PC-9 (cell line): ENCODE measurements around the gene GRIA1. TPM values are rescaled to one million over a fixed set of nuclear protein-coding genes. Genes with fewer than 3 reads are reported as not detected.

ENCODE experiments used
- BruUV-seq: library from RNA; stranded (reverse); fragments of 400-500 nt; replicated peaks from 2 replicates; lab custom pipeline; 2021; lab: Mats Ljungman, UMichigan
- CTCF ChIA-PET: fragments of 300-600 bp; sonication (Branson Sonifier 250); formaldehyde crosslinking; loops from one replicate; lab custom pipeline; 2022; ENCODE audit warnings: antibody characterized with exemption; lab: Charles Lee
- POLR2A ChIA-PET: fragments of 300-600 bp; sonication (Branson Sonifier 250); formaldehyde crosslinking; loops from one replicate; lab custom pipeline; 2022; ENCODE audit warnings: antibody characterized with exemption; ENCODE audit not compliant: unreplicated experiment; lab: Charles Lee
- DNase-seq, 2 experiments: peaks; one replicate each; pipeline versions ENCODE4 v3.0.0 to v3.0.0-alpha.2; 2015 to 2022; ENCODE audit warnings: mixed read lengths in 1 of 2
- H2AFZ ChIP-seq: fragments of 200-600 bp; sonication (generic); 2 replicates; pipeline ENCODE4 v1.8.1; 2017; ENCODE audit warnings: antibody characterized with exemption
- H3F3A ChIP-seq: fragments of 200-600 bp; sonication (generic); 2 replicates; pipeline ENCODE4 v1.8.1; 2017; ENCODE audit warnings: antibody characterized with exemption, mild to moderate bottlenecking, low read depth; ENCODE audit not compliant: insufficient read depth
- H3K27ac ChIP-seq: fragments of 200-600 bp; sonication (generic); 2 replicates; pipeline ENCODE4 v1.6.1; 2016; ENCODE audit warnings: mixed run types
- H3K27me3 ChIP-seq: fragments of 200-600 bp; sonication (generic); 2 replicates; pipeline ENCODE4 v1.6.1; 2016; ENCODE audit warnings: low read depth, mixed run types; ENCODE audit not compliant: insufficient read depth
- H3K36me3 ChIP-seq: fragments of 200-600 bp; sonication (generic); 2 replicates; pipeline ENCODE4 v1.6.1; 2016; ENCODE audit warnings: low read depth, mixed run types
- H3K4me1 ChIP-seq: fragments of 200-600 bp; sonication (generic); replicated peaks from 2 replicates; pipeline ENCODE4 v1.6.1; 2016; ENCODE audit warnings: mixed run types; ENCODE audit not compliant: insufficient read depth
- H3K4me2 ChIP-seq: fragments of 200-600 bp; sonication (generic); 2 replicates; pipeline ENCODE4 v1.6.1; 2017; ENCODE audit warnings: mixed run types
- H3K4me3 ChIP-seq: fragments of 200-600 bp; sonication (generic); 2 replicates; pipeline ENCODE4 v1.6.1; 2016; ENCODE audit warnings: mixed run types
- H3K79me2 ChIP-seq: fragments of 200-600 bp; sonication (generic); 2 replicates; pipeline ENCODE4 v1.6.1; 2017; ENCODE audit warnings: low read depth, mixed run types
- H3K9me2 ChIP-seq: fragments of 200-600 bp; sonication (generic); 2 replicates; pipeline ENCODE4 v1.8.1; 2017; ENCODE audit warnings: mild to moderate bottlenecking; ENCODE audit not compliant: insufficient read depth
- H3K9me3 ChIP-seq: fragments of 200-600 bp; sonication (generic); 2 replicates; pipeline ENCODE4 v1.8.1; 2016; ENCODE audit warnings: low read depth; ENCODE audit not compliant: insufficient read depth
- H4K20me1 ChIP-seq: fragments of 200-600 bp; sonication (generic); 2 replicates; pipeline ENCODE4 v1.8.1; 2017; ENCODE audit not compliant: insufficient read depth
- EZH2 ChIP-seq: fragments of 200-600 bp; sonication (generic); IDR thresholded peaks from 2 replicates; pipeline ENCODE4 v1.8.0; 2017; ENCODE audit warnings: antibody characterized with exemption, low read depth
- intact Hi-C: fragments of 100-400 bp; cut with micrococcal nuclease; formaldehyde crosslinking; loops from one replicate; pipeline ENCODE4 v1.10.0; 2022; ENCODE audit not compliant: unreplicated experiment
- total RNA-seq: library from RNA; stranded (reverse); gene quantifications from 2 replicates; pipeline ENCODE4 v1.2.3, GENCODE V29; 2021
- TF ChIP-seq, protein P1 (sequence below): fragments of 200-600 bp; sonication (generic); conservative IDR thresholded peaks from 2 replicates; pipeline ENCODE4 v1.6.1; 2017; ENCODE audit warnings: mixed run types, antibody characterized with exemption, mild to moderate bottlenecking, moderate library complexity

The GRIA1 gene
- total RNA-seq, 1 experiment from 2014 or later, result not detected

DNA sequence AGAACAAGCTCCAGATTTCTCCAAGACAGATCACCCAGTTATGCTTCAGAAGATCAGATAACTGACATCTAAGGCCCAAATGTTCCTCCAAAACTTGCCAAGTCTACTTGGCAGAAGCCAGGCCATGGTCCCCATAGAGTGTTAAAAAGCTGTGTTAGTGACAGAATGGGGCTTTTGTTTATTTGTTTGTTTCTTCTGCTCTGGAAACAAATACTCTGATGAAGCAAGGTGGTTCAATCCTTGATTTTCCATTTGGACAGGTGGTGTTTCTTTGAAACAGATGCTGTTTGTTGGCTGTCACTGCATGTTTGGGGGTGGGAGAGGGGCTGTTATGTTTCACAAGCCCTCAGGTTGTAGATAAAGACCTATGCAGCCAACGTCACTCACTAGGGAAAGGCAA is 284.2 kb downstream of the GRIA1 start:
- H3K27me3 ChIP-seq, result peaks cover 14% of the 10 kb centered on the region
- H3K27ac ChIP-seq, result no peak overlapping the region
- intact Hi-C loops, result no loop called here
- no peak for TF ChIP-seq EZH2
- TF ChIP-seq, protein P1, sequence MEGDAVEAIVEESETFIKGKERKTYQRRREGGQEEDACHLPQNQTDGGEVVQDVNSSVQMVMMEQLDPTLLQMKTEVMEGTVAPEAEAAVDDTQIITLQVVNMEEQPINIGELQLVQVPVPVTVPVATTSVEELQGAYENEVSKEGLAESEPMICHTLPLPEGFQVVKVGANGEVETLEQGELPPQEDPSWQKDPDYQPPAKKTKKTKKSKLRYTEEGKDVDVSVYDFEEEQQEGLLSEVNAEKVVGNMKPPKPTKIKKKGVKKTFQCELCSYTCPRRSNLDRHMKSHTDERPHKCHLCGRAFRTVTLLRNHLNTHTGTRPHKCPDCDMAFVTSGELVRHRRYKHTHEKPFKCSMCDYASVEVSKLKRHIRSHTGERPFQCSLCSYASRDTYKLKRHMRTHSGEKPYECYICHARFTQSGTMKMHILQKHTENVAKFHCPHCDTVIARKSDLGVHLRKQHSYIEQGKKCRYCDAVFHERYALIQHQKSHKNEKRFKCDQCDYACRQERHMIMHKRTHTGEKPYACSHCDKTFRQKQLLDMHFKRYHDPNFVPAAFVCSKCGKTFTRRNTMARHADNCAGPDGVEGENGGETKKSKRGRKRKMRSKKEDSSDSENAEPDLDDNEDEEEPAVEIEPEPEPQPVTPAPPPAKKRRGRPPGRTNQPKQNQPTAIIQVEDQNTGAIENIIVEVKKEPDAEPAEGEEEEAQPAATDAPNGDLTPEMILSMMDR, result no peak
- H3F3A ChIP-seq, result no peaks in the 10 kb centered on the region
- BruUV-seq, result no TSS peak
- no peak overlapping the region for H2AFZ ChIP-seq
- no peak for DNase-seq
- H3K4me2 ChIP-seq, result no peak overlapping the region
- no peaks in the 10 kb centered on the region for H3K79me2 ChIP-seq
- no peak overlapping the region for H3K4me3 ChIP-seq
- no peaks in the 10 kb centered on the region for H4K20me1 ChIP-seq
- H3K4me1 ChIP-seq, result no peaks in the 10 kb centered on the region
- no peaks in the 10 kb centered on the region for H3K9me3 ChIP-seq
- POLR2A ChIA-PET, result no interaction called here
- H3K36me3 ChIP-seq, result no peaks in the 10 kb centered on the region
- no peaks in the 10 kb centered on the region for H3K9me2 ChIP-seq
- CTCF ChIA-PET, result no interaction called here

DNA sequence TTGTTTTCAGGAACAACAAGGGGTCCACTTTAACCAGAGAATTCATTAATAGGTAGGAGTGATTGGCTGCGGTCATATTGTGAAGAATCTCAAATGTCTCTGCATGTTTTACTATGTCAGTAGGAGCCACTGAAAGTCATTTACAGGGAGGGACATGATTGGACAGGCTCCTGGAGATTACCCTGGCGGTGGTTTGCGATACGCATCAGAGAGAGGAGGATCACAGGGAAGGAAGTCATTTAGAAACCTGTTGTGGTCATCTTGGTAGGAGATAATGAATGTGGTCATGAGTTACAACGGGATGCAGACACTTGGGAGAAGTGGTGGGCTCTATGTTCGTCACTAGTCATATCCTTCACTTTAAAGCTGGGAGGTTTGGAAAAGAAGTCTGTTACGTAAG is 285.5 kb downstream of the GRIA1 start:
- no peaks in the 10 kb centered on the region for H3K4me1 ChIP-seq
- POLR2A ChIA-PET, result no interaction called here
- no peak for DNase-seq
- H3K36me3 ChIP-seq, result no peaks in the 10 kb centered on the region
- no peak overlapping the region for H3K27ac ChIP-seq
- H3K9me3 ChIP-seq, result no peaks in the 10 kb centered on the region
- H2AFZ ChIP-seq, result no peak overlapping the region
- intact Hi-C loops, result no loop called here
- H3K27me3 ChIP-seq, result peaks cover 14% of the 10 kb centered on the region
- no peaks in the 10 kb centered on the region for H3F3A ChIP-seq
- no peak overlapping the region for H3K4me2 ChIP-seq
- no peak overlapping the region for H3K4me3 ChIP-seq
- CTCF ChIA-PET, result interaction anchor here (0.6 kb wide), 1 partner anchor 303 kb away, joined by 3 read pairs; no protein-coding TSS in a partner anchor
- TF ChIP-seq EZH2, result no peak
- TF ChIP-seq, protein P1, result no peak
- no TSS peak for BruUV-seq
- H4K20me1 ChIP-seq, result no peaks in the 10 kb centered on the region
- no peaks in the 10 kb centered on the region for H3K9me2 ChIP-seq
- H3K79me2 ChIP-seq, result no peaks in the 10 kb centered on the region

DNA sequence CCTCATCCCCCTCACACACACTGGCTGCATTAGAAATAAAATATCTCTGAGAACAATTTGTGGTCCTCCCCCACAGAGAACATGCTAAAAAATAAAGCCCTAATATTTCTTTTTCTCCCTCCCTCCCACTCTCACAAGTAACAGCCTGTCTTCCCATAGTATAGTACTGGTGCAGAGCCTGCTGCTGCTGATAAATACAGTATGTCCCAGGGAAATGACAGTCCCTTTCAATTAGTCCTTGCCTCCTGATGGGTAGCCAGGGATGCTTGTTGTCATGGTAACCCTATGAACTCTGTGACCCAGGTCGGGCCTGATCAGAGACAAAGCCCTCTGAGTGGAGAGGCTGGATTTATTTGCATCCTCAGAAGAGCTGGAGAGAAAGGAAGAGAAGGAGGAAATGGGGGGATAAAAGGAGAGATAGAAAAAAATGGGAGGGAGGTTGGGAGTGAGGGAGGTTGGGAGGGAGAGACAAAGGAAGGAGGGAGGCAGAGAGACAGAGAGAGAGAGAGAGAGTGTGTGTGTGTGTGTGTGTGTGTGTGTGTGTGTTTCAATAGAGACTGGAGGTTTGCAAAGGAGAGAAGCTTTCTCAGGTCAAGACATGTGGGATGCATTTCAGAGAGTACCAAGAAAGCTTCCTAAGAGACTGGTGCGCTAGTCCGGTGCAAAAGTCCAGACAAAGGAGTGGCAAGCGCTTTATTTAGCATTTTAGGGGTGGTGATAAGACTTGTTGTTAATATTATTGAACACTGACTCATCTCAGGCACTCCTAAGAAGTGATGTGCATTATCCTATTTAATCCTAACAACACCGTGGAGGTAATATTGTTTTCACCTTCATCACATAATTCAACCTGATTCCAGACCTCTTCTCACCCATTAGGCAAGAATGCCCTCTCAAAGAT is 287.5 kb downstream of the GRIA1 start:
- H3K36me3 ChIP-seq, result no peaks in the 10 kb centered on the region
- no peaks in the 10 kb centered on the region for H3F3A ChIP-seq
- no peak overlapping the region for H3K27ac ChIP-seq
- TF ChIP-seq, protein P1, result no peak
- TF ChIP-seq EZH2, result no peak
- no peaks in the 10 kb centered on the region for H3K79me2 ChIP-seq
- intact Hi-C loops, result no loop called here
- no peak for DNase-seq
- no peaks in the 10 kb centered on the region for H4K20me1 ChIP-seq
- no peaks in the 10 kb centered on the region for H3K9me3 ChIP-seq
- peaks cover 14% of the 10 kb centered on the region for H3K27me3 ChIP-seq
- POLR2A ChIA-PET, result no interaction called here
- CTCF ChIA-PET, result no interaction called here
- BruUV-seq, result no TSS peak
- no peak overlapping the region for H3K4me2 ChIP-seq
- H3K9me2 ChIP-seq, result no peaks in the 10 kb centered on the region
- no peak overlapping the region for H3K4me3 ChIP-seq
- no peaks in the 10 kb centered on the region for H3K4me1 ChIP-seq
- no peak overlapping the region for H2AFZ ChIP-seq
